Prostate gland (tissue), 2 donors: ENCODE data around the gene RRN3.
"Not testable (repeated sequence)": the region's sequence is repeated elsewhere in the genome, so short reads cannot be mapped to it uniquely, and the experiment has no call there.

Experiments used
- CTCF ChIP-seq, 4 experiments: fragments of 200-600 bp in 2 of 4; fragments of 450-650 bp in 2 of 4; sonication (generic) in 2 of 4; IDR thresholded peaks; 1 replicate in 3 of 4; 2 replicates in 1 of 4; pipeline ENCODE4 v1.5.1; 2016 to 2019; ENCODE audit warnings: antibody characterized with exemption in 4 of 4, mild to moderate bottlenecking in 2 of 4, moderate library complexity in 2 of 4
- POLR2A ChIP-seq: fragments of 450-650 bp; IDR thresholded peaks from one replicate; pipeline ENCODE4 v1.6.1; 2016; ENCODE audit warnings: antibody characterized with exemption, mild to moderate bottlenecking

- not testable (repeated sequence) for TF ChIP-seq CTCF (IDR thresholded peaks at IDR 0.05); POLR2A
These were observed 64.3 kb downstream of the RRN3 start for GRCh38 chr16:15029749-15030148.
